ENCODE measurements around the gene ARL3. TPM values are rescaled to one million over a fixed set of nuclear protein-coding genes. Genes with fewer than 3 reads are reported as not detected.
"Not testable (repeated sequence)": the region's sequence is repeated elsewhere in the genome, so short reads cannot be mapped to it uniquely, and the experiment has no call there.

The ARL3 gene
- total RNA-seq, 1 donor from 2014 or later = 3.3 TPM

GRCh38 chr10:102701796-102702195, 12.4 kb downstream of the ARL3 start:
- ATAC-seq = no peak

- no peak for ATAC-seq
Observed at GRCh38 chr10:102701272-102701671, 12.9 kb downstream of the ARL3 start.

GRCh38 chr10:102698894-102699293, 15.3 kb downstream of the ARL3 start:
- ATAC-seq = no peak

DNA sequence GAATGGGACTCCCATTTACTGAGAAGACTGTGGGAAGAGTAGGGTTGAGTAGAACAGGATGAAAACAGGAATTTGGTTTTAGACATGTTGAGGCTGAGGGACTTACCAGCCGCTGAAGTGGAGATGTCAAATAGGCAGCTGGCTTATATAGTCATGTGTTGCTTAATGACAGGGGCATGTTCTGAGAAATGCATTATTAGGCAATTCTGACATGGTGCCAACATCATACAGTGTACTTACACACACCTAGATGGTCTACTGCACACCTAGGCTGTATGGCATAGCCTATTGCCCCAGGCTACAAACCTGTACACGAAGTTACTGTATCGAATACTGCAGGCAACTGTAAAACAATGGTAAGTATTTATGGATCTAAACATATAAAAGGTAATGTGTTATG, 17.5 kb downstream of the ARL3 start:
- ATAC-seq = peak; percentile 93

- not testable (repeated sequence) for ATAC-seq
Observed at GRCh38 chr10:102695401-102695800, 18.8 kb downstream of the ARL3 start.

- peak; percentile 82 for ATAC-seq
Observed at GRCh38 chr10:102691285-102692066, 22.7 kb downstream of the ARL3 start.

DNA sequence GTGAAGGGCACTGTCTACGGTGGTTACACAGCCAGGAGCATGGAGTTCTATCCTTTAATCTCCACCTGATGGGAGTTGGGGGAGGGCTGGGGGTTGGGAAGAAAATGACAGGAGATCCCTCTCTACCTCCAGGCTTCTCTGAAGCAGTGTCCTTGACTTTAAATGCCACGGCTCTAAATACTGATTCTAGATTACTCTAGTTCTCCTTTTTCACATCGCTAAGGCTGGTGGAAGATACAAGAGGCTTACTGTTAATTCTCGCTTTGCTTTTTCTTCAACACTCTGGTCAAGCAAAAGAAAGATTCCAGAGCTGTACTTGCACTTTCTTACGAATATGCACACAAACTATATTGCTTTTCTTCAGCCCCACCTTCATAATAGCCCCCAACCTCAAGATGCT, 30.5 kb downstream of the ARL3 start:
- ATAC-seq = no peak

- ATAC-seq = no peak
Observed at GRCh38 chr10:102682981-102683380, 31.2 kb downstream of the ARL3 start.

- no peak for ATAC-seq
Observed at GRCh38 chr10:102682416-102682815, 31.8 kb downstream of the ARL3 start.

GRCh38 chr10:102681696-102682095, 32.5 kb downstream of the ARL3 start:
- ATAC-seq = no peak

GRCh38 chr10:102679596-102679995, 34.6 kb downstream of the ARL3 start:
- no peak for ATAC-seq

- ATAC-seq = peak; percentile 44
Observed at GRCh38 chr10:102678842-102679289, 35.3 kb downstream of the ARL3 start.

DNA sequence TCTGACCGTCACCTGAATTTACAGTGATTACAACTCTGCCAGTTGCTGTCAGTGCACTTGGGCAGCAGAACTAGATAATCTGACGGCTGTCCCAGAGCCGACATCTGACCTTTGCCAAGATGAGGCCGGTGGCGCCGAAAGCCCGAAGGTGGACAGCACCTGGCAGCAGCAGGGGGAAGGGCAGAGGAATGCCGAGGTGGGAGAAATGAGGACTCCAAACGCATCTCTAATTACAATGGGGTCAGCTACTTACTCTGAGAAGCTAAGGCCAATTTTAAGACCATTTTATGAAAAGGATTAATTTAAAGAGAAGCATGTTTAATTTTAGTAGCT, 36.2 kb downstream of the ARL3 start:
- ATAC-seq = no peak

GRCh38 chr10:102677331-102678067, 36.7 kb downstream of the ARL3 start:
- ATAC-seq = no peak

DNA sequence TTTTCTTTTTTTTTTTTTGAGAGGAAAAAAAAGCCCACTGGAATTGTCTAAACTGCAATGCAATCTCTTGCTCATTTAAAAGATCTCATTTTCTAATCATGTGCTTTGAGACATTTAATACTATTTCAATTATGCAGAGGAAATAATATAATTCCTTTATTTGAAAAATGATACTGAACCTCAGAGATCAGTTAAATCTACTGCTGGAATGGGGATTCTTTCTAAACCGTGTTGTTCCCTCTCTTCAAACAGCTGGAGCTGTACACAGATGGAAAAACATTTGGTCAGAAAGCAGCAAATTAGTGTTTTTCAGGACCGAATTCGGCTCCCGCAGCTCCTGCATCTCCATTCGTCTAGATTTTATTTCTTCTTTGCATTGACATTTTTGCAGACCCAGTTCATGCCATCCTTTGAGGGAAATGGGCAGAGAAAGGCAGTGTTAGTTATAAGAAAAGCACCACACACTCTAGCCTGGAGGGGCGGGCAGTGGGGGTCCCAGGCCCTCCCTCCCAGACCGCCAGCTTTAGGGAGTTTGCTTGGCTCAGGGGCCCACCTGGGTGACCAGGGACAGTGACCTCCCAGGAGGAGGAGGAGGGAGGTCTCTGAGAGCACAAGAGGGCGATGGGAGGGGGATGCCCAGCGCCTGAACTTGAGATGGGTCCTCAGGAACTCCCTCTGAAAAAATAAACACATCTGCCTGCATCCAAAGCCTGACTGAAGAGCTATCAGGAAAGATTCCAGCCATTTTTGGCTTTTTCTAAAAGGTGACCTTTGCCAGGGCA, 37.5 kb downstream of the ARL3 start:
- no peak for ATAC-seq

DNA sequence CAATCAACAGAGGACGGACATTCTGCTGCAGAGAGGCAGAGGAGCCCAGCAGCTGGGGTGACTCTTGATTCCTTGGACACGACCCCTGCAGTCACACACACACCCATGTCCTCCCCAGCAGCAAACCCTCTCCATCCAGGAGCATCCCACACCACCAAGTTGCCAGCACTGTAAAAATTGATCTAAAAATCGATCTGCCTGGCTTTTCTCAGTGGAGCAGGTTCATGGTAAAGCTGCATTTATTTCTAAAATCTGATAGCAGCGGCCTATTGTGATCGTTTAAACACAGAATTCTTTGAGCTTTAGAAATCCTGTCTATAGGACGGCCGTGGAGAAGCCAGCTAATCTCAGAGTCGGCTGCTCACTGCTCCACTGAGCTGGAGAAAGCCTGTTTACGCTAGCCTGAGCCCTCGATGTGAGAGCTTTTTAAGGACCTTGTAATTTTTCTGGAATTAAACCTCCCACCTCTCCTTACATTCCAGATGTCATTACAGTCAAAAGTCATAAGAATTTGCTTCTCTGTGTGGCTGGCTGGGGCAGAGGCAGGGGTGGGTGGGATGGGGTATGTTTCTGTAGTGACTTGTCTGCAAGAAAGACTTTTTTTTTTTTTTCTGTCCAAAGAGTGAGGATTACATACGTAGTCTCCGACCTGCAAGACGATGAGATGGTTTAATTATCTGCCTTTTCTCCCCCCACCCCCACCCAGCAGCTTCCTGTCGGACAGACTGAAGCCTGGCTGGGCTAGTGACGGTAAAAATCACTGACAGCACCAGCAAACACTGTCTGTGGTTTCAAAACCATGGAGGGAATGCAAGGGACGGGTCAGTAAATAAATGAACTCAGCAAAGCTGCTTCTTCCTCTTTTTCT, 38.3 kb downstream of the ARL3 start:
- ATAC-seq = no peak

DNA sequence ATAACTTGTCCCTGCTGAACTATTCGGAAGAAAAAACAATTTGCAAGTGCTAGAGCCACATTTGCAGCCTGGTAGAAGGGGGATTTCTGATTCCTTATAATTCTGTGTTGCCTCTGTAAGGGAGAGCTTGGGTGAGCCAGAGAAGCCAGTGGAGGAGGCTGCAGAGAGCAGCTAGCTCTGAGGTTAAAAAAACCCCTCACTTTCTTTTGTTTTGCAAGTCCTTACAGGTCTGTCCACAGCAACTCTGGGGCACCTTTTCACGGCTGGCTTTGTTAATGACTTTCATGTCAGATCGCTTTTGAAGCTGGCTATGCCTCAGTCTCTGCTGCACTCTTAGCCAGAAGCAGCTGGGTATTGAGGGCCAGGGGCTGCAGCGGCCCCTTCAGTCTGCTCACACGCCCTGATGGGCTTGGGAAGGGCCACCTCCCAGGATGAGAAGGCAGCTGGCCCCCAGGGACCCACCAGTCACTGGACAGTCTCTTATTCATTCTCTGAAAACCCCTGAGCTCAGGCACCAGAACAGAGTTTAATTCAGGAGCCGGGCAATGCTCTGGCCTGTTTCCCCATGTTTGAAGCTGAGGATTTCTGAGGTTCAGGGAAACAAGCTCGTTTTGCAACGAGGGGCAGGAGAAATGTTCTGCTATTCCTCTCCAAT, 39.1 kb downstream of the ARL3 start:
- ATAC-seq = no peak

DNA sequence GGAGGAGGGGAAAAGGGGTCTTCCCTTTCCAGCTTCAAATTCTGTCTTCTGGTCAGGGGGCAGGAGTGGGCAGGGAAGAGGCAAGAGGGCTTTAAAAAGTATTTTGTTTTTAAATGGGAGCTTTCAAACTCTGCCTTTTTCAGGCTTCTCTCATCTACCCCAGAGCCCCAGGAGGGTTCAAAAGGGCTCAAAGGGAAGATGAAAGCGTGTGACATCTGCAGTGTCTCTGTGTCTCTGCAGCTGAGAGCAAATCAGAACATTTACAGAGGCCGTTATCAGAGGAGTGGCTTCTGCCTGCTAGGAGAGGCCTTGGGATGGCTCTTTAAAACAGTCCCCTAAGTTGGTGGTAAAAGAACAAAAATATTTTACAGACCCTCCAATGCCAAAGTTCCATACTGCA, 39.6 kb downstream of the ARL3 start:
- ATAC-seq = no peak

GRCh38 chr10:102673819-102674511, 40.2 kb downstream of the ARL3 start:
- ATAC-seq = peak; percentile 73

DNA sequence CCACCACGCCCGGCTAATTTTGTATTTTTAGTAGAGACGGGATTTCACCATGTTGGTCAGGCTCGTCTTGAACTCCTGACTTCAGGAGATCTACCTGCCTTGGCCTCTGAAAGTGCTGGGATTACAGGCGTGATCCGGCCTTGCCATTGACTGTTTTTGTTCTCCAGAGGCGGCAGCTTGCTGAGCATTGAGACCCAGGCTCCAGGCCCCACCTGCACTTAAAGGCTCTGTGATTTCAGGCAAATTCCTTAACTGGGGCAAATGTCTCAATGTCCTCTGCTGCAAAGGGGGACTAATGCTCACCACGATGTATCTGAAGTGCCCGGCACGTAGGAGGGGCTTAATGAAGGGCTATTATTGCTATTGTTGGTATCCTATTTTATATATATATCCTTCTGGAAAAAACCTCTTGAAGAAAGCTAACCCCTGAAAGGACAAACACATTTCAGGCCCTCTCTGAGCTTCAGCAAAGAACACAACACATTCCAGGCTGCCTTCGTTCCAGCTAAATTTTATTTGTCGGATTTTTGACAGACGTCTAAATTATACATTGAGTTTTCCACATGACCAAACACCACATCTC, 40.9 kb downstream of the ARL3 start:
- no peak for ATAC-seq
